GM13977 (cell line): ENCODE results near the gene CFDP1.

Experiments
- DNase-seq: peaks from one replicate; pipeline ENCODE4 v3.0.0; 2012; ENCODE audit warnings: low spot score
- in situ Hi-C: fragments of 300-500 bp; cut with MboI; formaldehyde crosslinking; loops from one replicate; pipeline ENCODE4 v1.12.0; 2022; ENCODE audit warnings: low sequenced_read_pairs, low pct_unique_long_range_greater_than_20kb, mixed read lengths, inconsistent platforms; ENCODE audit not compliant: unreplicated experiment
- TF ChIP-seq, protein P1 (sequence below): IDR thresholded peaks from 2 replicates; pipeline ENCODE4 v1.5.1; 2012; ENCODE audit warnings: mild to moderate bottlenecking, control low read depth; ENCODE audit not compliant: insufficient read depth; ENCODE audit errors: extremely low read depth, missing control alignments

The CFDP1 gene

DNA sequence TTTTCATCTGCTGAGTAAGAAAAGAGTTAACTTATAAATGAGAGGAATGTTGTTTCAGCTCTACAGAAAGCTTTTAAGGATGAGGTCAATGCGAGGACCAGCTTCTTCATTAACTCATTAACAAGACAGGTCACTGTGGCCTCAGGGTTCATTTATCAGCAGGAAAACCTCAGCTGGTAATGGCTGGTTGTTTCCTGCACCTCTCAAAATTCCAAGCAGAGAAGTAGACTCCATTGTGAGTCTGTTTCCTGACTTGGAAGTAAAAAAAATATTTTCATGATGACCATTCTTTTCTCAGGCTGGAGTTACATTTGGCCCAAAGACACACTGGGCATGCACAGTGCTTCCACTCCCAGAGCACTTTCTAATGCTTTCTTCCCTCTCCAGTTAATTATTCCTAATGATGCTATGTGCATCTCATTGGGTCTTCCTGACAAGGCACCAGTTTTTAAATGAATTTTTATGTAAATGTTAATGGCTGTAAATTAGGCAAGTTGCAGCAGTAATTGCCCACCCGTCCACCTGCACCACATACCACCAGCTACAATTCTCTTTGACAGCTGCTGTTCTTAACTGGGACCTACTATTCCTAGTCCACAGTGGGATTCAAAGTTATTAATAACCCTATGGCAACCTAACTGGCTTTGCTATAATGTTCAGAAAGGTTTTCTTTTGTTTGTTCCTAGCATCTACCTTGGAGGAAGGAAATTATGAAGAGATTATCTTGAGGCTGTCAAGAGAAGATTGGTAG, 92.4 kb downstream of the CFDP1 start:
- TF ChIP-seq, protein P1, sequence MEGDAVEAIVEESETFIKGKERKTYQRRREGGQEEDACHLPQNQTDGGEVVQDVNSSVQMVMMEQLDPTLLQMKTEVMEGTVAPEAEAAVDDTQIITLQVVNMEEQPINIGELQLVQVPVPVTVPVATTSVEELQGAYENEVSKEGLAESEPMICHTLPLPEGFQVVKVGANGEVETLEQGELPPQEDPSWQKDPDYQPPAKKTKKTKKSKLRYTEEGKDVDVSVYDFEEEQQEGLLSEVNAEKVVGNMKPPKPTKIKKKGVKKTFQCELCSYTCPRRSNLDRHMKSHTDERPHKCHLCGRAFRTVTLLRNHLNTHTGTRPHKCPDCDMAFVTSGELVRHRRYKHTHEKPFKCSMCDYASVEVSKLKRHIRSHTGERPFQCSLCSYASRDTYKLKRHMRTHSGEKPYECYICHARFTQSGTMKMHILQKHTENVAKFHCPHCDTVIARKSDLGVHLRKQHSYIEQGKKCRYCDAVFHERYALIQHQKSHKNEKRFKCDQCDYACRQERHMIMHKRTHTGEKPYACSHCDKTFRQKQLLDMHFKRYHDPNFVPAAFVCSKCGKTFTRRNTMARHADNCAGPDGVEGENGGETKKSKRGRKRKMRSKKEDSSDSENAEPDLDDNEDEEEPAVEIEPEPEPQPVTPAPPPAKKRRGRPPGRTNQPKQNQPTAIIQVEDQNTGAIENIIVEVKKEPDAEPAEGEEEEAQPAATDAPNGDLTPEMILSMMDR, result no peak
- in situ Hi-C loops, result no loop called here
- DNase-seq, result no peak

DNA sequence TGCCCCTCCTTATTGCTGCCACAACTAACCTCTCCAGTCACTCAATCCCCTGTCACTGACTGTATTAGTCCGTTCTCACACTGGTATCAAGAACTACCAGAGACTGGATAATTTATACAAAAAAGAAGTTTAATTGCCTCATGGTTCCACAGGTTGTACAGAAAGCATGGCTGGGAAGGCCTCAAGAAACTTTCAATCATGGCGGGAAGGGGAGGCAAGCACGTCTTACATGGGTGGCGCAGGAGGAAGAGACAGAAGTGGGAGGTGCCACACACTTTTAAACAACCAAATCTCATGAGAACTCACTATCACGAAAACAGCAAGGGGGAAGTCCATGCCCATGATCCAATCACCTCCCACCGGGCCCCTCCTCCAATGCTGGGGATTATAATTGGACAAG, 95.9 kb downstream of the CFDP1 start:
- in situ Hi-C loops, result no loop called here
- DNase-seq, result no peak

DNA sequence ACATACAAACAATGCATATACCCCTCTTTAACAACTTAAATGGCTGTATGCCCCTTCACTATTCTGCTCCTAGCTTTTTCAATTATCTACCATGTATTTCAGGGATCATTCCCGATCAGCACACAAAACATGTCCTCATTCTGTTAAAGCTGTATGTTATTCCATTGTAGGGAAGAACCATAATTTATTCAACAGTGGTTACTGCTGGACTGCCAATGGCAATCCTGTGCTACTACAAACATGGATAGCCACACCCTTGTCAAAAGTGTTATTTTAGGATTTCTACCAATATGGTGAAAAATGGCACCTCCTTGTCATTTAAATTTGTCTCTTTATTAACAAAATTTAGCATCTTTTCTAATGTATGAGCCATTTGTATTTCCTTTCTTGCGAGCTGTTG, 96.8 kb downstream of the CFDP1 start:
- in situ Hi-C loops, result no loop called here
- DNase-seq, result no peak
- TF ChIP-seq, protein P1, result no peak

More for the DNA sequence above, 95.9 kb downstream of the CFDP1 start:
- TF ChIP-seq, protein P1, result no peak

DNA sequence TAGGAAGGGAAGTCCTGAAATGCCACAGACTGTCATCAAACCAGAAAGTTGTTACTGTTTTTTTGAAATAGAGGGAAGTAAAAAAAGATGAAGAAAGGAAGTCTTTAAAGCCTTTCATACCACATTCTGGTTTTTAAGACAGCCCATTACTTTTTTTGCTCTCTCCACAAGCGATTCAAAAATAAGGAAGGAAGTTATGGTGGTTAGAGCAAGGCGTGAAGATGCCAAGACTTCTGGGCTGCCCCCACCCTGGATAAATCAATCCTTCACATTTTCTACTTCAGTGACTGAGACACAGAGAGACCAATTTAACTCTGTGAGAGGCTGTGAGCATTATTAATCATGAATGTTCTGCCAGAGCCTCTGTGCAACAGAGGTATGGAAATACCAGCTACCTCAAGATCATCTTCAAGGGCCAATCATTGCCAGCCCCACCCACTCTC, 99.6 kb downstream of the CFDP1 start:
- DNase-seq, result no peak
- TF ChIP-seq, protein P1, result no peak
- in situ Hi-C loops, result no loop called here

DNA sequence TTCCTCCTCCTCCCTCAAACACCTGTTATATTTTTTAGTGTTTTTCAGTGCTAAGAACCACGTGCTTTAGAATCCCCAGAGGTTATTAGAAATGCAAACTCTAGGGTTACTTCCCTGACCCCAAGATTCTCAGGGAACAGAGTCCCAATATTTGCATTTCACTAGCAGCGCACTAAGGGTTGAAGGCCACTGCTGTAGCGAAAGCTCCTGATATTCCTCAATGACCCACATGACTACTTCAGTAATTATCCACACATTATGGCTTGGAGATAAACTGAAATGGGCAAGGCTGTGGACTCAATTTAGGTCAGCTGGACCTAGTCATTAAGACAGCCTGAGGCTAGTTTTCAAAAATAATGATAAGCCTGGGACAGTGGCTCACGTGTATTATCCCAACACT, 103.4 kb downstream of the CFDP1 start:
- in situ Hi-C loops, result no loop called here

DNA sequence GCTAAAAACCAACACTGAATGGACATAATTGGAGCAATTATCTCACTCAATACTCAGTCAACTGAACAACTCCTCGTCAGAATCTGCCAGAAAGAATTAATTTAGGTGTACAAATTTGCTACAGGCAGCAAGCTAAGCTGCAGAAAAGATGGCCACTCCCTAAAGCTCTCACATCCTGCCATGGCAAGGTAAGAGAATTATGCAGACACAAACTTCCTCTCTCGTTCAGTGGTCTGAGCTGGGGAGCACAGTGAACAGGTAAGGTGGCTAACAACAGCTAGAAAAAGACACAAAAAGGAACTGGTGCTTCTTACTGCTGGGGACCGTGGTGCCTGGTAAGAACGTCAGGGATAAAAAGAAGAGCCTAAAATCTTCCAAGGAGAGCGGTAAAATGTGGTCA, 107.0 kb downstream of the CFDP1 start:
- in situ Hi-C loops, result no loop called here
- TF ChIP-seq, protein P1, result no peak
- no peak for DNase-seq

More for the DNA sequence above, 103.4 kb downstream of the CFDP1 start:
- TF ChIP-seq, protein P1, result no peak
- no peak for DNase-seq
